ENCODE results near the gene PIM2.

The PIM2 gene

DNA sequence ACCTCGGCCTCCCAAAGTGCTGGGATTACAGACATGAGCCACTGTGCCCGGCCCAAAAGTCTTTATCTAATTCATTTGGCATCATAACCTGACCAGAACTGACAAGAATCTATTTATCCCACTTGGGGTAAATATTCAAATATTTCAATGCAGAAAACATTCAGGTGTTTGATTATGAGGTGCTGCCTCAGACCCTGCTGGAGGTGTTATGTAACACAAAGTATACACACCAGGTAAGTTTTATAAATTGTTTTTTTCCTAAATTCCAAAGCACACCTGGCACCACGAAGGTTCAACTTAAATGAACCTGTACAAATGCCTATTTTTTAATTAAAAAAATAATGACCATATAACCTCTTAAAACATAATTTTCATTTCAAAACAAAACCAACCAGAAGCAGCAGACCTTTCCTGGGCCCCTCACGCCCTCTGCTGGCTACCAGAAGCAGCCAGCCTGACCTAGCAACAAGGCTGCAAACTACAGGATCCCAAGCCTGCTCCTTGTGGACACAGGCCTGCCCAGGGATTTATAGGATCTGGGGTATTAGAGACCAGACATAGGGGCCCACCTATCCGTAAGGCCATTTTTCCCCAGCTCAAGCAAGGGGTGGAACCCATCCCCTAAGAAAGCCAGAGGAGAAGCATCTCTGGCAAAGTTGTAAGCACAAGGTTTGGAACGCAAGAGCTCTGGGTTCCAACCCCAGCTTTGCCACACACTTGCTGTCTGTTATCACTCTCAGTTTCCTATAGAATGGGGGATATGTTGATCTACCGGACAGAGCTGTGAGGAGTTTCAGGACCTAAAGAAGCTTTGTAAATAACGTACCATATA, 26.9 kb upstream of the PIM2 start:
- TF ChIP-seq, protein P1, sequence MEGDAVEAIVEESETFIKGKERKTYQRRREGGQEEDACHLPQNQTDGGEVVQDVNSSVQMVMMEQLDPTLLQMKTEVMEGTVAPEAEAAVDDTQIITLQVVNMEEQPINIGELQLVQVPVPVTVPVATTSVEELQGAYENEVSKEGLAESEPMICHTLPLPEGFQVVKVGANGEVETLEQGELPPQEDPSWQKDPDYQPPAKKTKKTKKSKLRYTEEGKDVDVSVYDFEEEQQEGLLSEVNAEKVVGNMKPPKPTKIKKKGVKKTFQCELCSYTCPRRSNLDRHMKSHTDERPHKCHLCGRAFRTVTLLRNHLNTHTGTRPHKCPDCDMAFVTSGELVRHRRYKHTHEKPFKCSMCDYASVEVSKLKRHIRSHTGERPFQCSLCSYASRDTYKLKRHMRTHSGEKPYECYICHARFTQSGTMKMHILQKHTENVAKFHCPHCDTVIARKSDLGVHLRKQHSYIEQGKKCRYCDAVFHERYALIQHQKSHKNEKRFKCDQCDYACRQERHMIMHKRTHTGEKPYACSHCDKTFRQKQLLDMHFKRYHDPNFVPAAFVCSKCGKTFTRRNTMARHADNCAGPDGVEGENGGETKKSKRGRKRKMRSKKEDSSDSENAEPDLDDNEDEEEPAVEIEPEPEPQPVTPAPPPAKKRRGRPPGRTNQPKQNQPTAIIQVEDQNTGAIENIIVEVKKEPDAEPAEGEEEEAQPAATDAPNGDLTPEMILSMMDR (conservative IDR thresholded peaks at IDR 0.05; ENCODE audit: low read depth): peak; percentile 75
- CTCF ChIA-PET: interaction anchor here (0.9 to 1.0 kb wide), 2 partner anchors 9 to 1578 kb away, joined by 3 read pairs; no protein-coding TSS in a partner anchor
- no peak overlapping the region for H3K27ac ChIP-seq
- POLR2A ChIA-PET (ENCODE audit: low non-redundant PET): no interaction called here
- DNase-seq (ENCODE audit: low spot score): peak; percentile 26

DNA sequence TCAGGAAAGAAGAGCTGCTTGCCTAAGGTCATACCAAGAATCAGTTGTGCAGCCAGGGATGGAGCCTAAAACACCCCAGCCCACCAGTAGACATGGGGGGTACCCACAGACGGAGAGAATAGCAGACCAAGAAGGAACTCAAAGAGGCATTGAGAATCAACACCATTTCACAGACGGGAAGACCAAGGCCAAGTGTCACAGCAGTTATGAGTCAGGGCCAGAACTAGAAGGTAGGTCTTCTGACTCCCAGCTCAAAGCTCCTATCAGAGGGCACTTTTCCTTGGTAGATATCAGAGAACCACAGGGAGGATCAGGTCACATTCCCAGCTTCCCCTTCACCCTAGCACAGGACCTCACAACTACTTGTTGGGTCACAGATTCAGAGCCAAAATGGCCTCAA, 24.1 kb upstream of the PIM2 start:
- POLR2A ChIA-PET (ENCODE audit: low non-redundant PET): no interaction called here
- TF ChIP-seq, protein P1 (conservative IDR thresholded peaks at IDR 0.05; ENCODE audit: low read depth): no peak
- CTCF ChIA-PET: no interaction called here

DNA sequence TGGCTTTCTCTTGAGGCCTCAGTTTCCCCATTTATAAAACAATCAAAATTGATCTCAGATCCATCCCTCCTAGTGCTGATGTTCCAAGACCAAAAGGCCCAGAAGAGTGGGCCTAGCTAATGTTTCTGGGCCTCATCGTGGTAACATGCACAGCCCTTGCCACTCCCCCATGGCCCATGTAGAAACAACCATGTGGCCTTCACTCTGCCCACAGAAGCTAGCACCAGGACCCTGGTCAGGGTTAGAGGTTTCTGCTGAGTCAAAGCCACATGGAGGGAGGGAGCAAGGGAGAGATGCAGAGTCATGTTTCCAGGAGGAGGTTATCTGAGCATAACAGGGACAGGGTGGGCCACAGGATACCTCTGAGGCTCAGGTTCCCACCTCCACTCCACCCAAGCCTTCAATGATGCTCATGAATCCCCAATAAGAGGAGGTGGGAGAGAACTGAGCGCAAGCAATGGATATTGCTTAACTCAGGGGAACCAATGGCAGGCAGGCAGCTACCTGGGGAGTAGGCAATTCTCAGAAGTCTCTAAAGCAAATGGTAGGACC, 21.7 kb upstream of the PIM2 start:
- no peak for DNase-seq (ENCODE audit: low spot score)
- no peak overlapping the region for H3K27ac ChIP-seq
- ChIA-PET CTCF (no interaction called here), POLR2A (ENCODE audit: low non-redundant PET) (no interaction called here)
- TF ChIP-seq, protein P1 (conservative IDR thresholded peaks at IDR 0.05; ENCODE audit: low read depth): no peak

More for the DNA sequence above, 24.1 kb upstream of the PIM2 start:
- no peak for DNase-seq (ENCODE audit: low spot score)
- no peak overlapping the region for H3K27ac ChIP-seq

DNA sequence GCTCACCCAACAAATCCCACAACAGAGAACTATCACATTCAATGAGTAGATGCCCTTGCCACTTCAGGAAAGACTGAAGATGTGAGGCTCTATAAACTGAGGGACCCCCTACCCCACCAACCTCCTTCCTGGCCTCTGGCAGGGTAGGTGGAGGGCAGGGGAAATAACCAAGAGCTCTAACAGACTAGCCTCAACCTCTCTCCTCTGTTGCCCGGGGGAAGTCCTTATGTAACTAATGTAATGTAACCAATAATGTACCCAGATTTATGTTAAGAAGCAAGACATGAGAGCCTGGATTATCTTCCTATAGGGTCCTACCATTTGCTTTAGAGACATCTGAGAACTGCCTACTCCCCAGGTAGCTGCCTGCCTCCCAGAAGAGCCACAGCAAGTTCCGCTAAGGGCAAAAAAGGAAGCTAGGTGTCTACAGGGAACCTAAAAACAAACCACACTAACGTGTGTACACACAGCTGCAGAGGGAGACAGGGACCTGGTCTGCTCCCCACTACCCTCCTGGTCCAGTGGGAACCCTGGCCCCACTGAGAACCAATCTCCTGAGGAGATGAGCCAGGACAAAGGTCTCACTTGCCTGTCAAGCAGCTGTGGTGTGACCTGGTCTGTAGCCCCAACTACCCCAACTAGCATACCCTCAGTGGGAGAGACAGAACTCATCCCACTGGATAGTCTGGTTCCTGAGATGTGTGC, 20.9 kb upstream of the PIM2 start:
- H3K27ac ChIP-seq: no peak overlapping the region
- DNase-seq (ENCODE audit: low spot score): no peak
- ChIA-PET POLR2A (ENCODE audit: low non-redundant PET) (no interaction called here), CTCF (no interaction called here)
- TF ChIP-seq, protein P1 (conservative IDR thresholded peaks at IDR 0.05; ENCODE audit: low read depth): no peak

DNA sequence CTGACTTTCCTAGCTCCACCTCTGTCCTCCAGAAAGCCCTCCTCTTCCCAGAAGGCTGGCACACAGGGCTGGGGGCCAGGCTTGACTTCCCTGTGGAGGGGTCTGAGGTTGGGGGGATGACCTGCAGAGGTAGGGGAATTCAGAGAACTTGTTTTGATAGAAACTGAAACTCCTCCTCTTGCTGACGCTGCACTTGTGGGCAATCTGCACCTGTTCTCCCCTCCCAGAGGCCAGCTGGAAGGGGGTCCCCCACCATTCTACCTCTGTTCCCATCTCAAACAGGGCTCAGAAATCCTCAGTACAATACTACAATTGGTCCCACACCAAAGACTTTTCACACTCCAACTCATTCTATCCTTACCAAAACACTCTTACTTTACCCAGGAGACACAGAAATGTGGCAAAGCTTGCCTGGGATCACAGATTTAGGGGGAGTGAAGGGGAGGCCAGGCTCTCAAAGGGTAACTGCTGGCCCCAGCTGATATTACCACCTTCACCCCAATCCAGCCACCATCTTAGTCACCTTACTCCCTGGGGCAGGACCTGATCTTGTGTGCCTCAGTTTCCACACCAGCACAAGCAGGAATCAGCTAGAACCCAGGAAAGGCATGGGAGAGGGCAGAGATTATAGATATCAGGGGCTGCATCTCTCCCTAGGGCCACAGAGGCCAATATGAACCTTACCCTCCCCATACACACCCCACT, 20.0 kb upstream of the PIM2 start:
- POLR2A ChIA-PET (ENCODE audit: low non-redundant PET): no interaction called here
- no peak overlapping the region for H3K27ac ChIP-seq
- TF ChIP-seq, protein P1 (conservative IDR thresholded peaks at IDR 0.05; ENCODE audit: low read depth): no peak
- CTCF ChIA-PET: no interaction called here
- DNase-seq (ENCODE audit: low spot score): no peak

Measured in RWPE1 (cell line).